GM18520 (cell line): ENCODE measurements around the gene ANKRD11.
"Not testable (repeated sequence)": the region's sequence is repeated elsewhere in the genome, so short reads cannot be mapped to it uniquely, and the experiment has no call there.

ENCODE experiments used
- ATAC-seq: cut with Tn5 transposase; IDR thresholded peaks from one replicate; pipeline ENCODE4 v1.9.1; 2021; ENCODE audit not compliant: unreplicated experiment

The ANKRD11 gene

GRCh38 chr16:89408315-89408714, 82.0 kb downstream of the ANKRD11 start:
- ATAC-seq, result no peak

GRCh38 chr16:89407925-89408300, 82.4 kb downstream of the ANKRD11 start:
- no peak for ATAC-seq

- no peak for ATAC-seq
Observed at GRCh38 chr16:89407282-89407924, 83.0 kb downstream of the ANKRD11 start.

GRCh38 chr16:89406277-89406888, 84.0 kb downstream of the ANKRD11 start:
- ATAC-seq, result no peak

- no peak for ATAC-seq
Observed at GRCh38 chr16:89404561-89404960, 85.8 kb downstream of the ANKRD11 start.

- ATAC-seq, result no peak
Observed at GRCh38 chr16:89402962-89403361, 87.4 kb downstream of the ANKRD11 start.

GRCh38 chr16:89401641-89402445, 88.5 kb downstream of the ANKRD11 start:
- ATAC-seq, result no peak

GRCh38 chr16:89401205-89401604, 89.2 kb downstream of the ANKRD11 start:
- no peak for ATAC-seq

- ATAC-seq, result no peak
Observed at GRCh38 chr16:89400740-89401139, 89.6 kb downstream of the ANKRD11 start.

GRCh38 chr16:89398924-89399323, 91.4 kb downstream of the ANKRD11 start:
- no peak for ATAC-seq

- no peak for ATAC-seq
Observed at GRCh38 chr16:89397331-89397861, 93.0 kb downstream of the ANKRD11 start.

- no peak for ATAC-seq
Observed at GRCh38 chr16:89396156-89396555, 94.2 kb downstream of the ANKRD11 start.

- ATAC-seq, result no peak
Observed at GRCh38 chr16:89395150-89396142, 94.9 kb downstream of the ANKRD11 start.

GRCh38 chr16:89393738-89394406, 96.5 kb downstream of the ANKRD11 start:
- no peak for ATAC-seq

GRCh38 chr16:89392881-89393737, 97.3 kb downstream of the ANKRD11 start:
- ATAC-seq, result no peak

GRCh38 chr16:89390224-89390583, 100.2 kb downstream of the ANKRD11 start:
- not testable (repeated sequence) for ATAC-seq

- not testable (repeated sequence) for ATAC-seq
Observed at GRCh38 chr16:89389504-89390223, 100.7 kb downstream of the ANKRD11 start.

- no peak for ATAC-seq
Observed at GRCh38 chr16:89388536-89388935, 101.8 kb downstream of the ANKRD11 start.
